Head of caudate nucleus (tissue), 42 donors: ENCODE data around the gene TICAM1.
"Not testable (repeated sequence)": the region's sequence is repeated elsewhere in the genome, so short reads cannot be mapped to it uniquely, and the experiment has no call there.

Experiments used
- DNase-seq, 42 donors: peaks; one replicate each; pipeline versions ENCODE4 v3.0.0 to v3.0.0-alpha.2; 2020 to 2021; ENCODE audit warnings: mixed read lengths in 7 of 42
- intact Hi-C: fragments of 100-400 bp; cut with DNase I; formaldehyde crosslinking; loops from one replicate; pipeline ENCODE4 v1.15.0; 2022

Gene TICAM1

GRCh38 chr19:4849019-4849418 lies 17.5 kb upstream of the TICAM1 start:
- intact Hi-C loops: no loop called here
- no peak for DNase-seq

GRCh38 chr19:4847190-4847973 lies 15.9 kb upstream of the TICAM1 start:
- intact Hi-C loops: no loop called here
- DNase-seq: no peak

GRCh38 chr19:4845975-4846374 lies 14.5 kb upstream of the TICAM1 start:
- intact Hi-C loops, DNase-seq: not testable (repeated sequence)

GRCh38 chr19:4844348-4845179 lies 13.1 kb upstream of the TICAM1 start:
- DNase-seq: no peak

GRCh38 chr19:4843647-4843965 lies 12.1 kb upstream of the TICAM1 start:
- intact Hi-C loops: no loop called here
- no peak for DNase-seq

More at GRCh38 chr19:4844348-4845179, 13.1 kb upstream of the TICAM1 start:
- intact Hi-C loops: no loop called here

GRCh38 chr19:4839192-4839591 lies 7.7 kb upstream of the TICAM1 start:
- intact Hi-C loops: no loop called here
- no peak for DNase-seq

GRCh38 chr19:4832776-4833175 lies 1.3 kb upstream of the TICAM1 start:
- no peak for DNase-seq
- intact Hi-C loops: no loop called here

- intact Hi-C loops, DNase-seq: not testable (repeated sequence)
These were observed 448 bp upstream of the TICAM1 start for GRCh38 chr19:4831979-4832340.

GRCh38 chr19:4830768-4831265 lies 695 bp downstream of the TICAM1 start:
- intact Hi-C loops: no loop called here
- no peak for DNase-seq

- no peak for DNase-seq
- intact Hi-C loops: no loop called here
These were observed 1.2 kb downstream of the TICAM1 start for GRCh38 chr19:4830332-4830731.

GRCh38 chr19:4829001-4829712 lies 2.4 kb downstream of the TICAM1 start:
- peak in 10 of 42 donors; percentile 19 to 57 (median 37) for DNase-seq
- intact Hi-C loops: no loop called here

- no peak for DNase-seq
- intact Hi-C loops: no loop called here
These were observed 7.9 kb downstream of the TICAM1 start for GRCh38 chr19:4823577-4823976.

GRCh38 chr19:4822354-4822753 lies 9.2 kb downstream of the TICAM1 start:
- intact Hi-C loops, DNase-seq: not testable (repeated sequence)

- intact Hi-C loops: no loop called here
- no peak for DNase-seq
These were observed 10.2 kb downstream of the TICAM1 start for GRCh38 chr19:4821265-4821664.

- no peak for DNase-seq
- intact Hi-C loops: loop anchor here (5.0 kb wide), 1 partner anchor 95 kb away; no protein-coding TSS in a partner anchor
These were observed 13.8 kb downstream of the TICAM1 start for GRCh38 chr19:4817467-4818277.

- intact Hi-C loops: loop anchor here (5.0 kb wide), 1 partner anchor 95 kb away; no protein-coding TSS in a partner anchor
- DNase-seq: no peak
These were observed 14.6 kb downstream of the TICAM1 start for GRCh38 chr19:4816950-4817278.

- intact Hi-C loops: loop anchor here (5.0 kb wide), 1 partner anchor 96 kb away; no protein-coding TSS in a partner anchor
- peak in 1 of 42 donors; percentile 21 for DNase-seq
These were observed 15.1 kb downstream of the TICAM1 start for GRCh38 chr19:4816202-4816949.
